Spleen (tissue), 7 donors: ENCODE measurements around the gene TPM1.

ENCODE experiments used
- CTCF ChIP-seq, 11 experiments: fragments of 200-600 bp in 7 of 11; fragments of 450-650 bp in 4 of 11; sonication (generic) in 4 of 11; IDR thresholded peaks in 8 of 11; conservative IDR thresholded peaks in 3 of 11; 1 replicate in 7 of 11; 2 replicates in 4 of 11; pipeline versions ENCODE4 v1.4.0 to v1.8.0; 2016 to 2021; ENCODE audit warnings: antibody characterized with exemption in 11 of 11, inconsistent platforms in 4 of 11, mild to moderate bottlenecking in 1 of 11
- POLR2A ChIP-seq, 3 donors: fragments of 450-650 bp; IDR thresholded peaks; one replicate each; pipeline ENCODE4 v1.5.1; 2017; ENCODE audit warnings: antibody characterized with exemption in 3 of 3, mild to moderate bottlenecking in 1 of 3
- POLR2AphosphoS5 ChIP-seq, 3 donors: sonication (generic); formaldehyde crosslinking; IDR thresholded peaks; one replicate each; pipeline ENCODE4 v1.5.1; 2017; ENCODE audit warnings: antibody characterized with exemption in 3 of 3
- donor health status: DM: no; HTN: no; CAD: no; lungs with moderate emphysema.
- donor health status: DM: no; HTN: no; CAD: no.
- donor health status: DM: no; HTN: no; CAD: no.

GRCh38 chr15:63075984-63076713, 33.6 kb downstream of the TPM1 start:
- TF ChIP-seq CTCF (IDR thresholded peaks at IDR 0.05 in 8 of 11, conservative IDR thresholded peaks at IDR 0.05 in 3 of 11) (no peak), POLR2AphosphoS5 (IDR thresholded peaks at IDR 0.05) (no peak), POLR2A (IDR thresholded peaks at IDR 0.05) (no peak)
